ENCODE results near the gene GABRG3.

DNA sequence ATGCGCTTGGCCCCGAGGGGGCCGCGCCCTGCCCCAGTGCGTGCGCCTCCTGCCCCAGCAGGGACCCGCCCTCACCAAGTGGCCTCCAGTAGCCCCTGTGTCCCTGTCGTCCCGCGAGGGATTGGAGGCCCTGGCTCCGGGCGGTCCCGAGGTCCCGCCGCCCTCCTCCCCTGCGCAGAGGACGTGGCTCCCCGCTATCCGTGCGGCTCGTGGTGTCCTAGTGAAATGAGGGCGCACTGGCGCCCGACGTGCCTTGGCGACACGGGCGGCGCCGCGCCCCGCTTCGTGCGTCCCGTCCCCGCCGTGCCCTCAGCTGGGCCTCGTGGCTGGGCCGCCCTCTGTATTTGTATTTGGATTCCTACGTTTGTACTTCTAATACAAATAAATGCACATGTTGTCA is 570.6 kb downstream of the GABRG3 start:
- TF ChIP-seq, protein P1, sequence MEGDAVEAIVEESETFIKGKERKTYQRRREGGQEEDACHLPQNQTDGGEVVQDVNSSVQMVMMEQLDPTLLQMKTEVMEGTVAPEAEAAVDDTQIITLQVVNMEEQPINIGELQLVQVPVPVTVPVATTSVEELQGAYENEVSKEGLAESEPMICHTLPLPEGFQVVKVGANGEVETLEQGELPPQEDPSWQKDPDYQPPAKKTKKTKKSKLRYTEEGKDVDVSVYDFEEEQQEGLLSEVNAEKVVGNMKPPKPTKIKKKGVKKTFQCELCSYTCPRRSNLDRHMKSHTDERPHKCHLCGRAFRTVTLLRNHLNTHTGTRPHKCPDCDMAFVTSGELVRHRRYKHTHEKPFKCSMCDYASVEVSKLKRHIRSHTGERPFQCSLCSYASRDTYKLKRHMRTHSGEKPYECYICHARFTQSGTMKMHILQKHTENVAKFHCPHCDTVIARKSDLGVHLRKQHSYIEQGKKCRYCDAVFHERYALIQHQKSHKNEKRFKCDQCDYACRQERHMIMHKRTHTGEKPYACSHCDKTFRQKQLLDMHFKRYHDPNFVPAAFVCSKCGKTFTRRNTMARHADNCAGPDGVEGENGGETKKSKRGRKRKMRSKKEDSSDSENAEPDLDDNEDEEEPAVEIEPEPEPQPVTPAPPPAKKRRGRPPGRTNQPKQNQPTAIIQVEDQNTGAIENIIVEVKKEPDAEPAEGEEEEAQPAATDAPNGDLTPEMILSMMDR (IDR thresholded peaks at IDR 0.05; ENCODE audit: extremely low read depth in 1 of 2, insufficient read depth in 1 of 2, low read depth in 1 of 2, low read length in 2 of 2): no peak
- TF ChIP-seq EZH2 (IDR thresholded peaks at IDR 0.05; ENCODE audit: borderline replicate concordance, low read depth, low read length, severe bottlenecking) (no peak), JUN (IDR thresholded peaks at IDR 0.05; ENCODE audit: borderline replicate concordance, insufficient read depth, insufficient read length, low read depth) (no peak), POLR2A (IDR thresholded peaks at IDR 0.05; ENCODE audit: low read depth, low read length) (no peak), POLR2AphosphoS5 (IDR thresholded peaks at IDR 0.05; ENCODE audit: insufficient read depth, low read depth, low read length) (no peak), MYC (IDR thresholded peaks at IDR 0.05; ENCODE audit: low read depth, low read length) (no peak), MAX (IDR thresholded peaks at IDR 0.05; ENCODE audit: insufficient read depth, insufficient read length) (no peak), GATA2 (IDR thresholded peaks at IDR 0.05; ENCODE audit: insufficient read depth, insufficient read length, low read depth, low read length) (no peak), FOS (IDR thresholded peaks at IDR 0.05; ENCODE audit: borderline replicate concordance, insufficient read depth, low read length) (no peak)

Measured in endothelial cell of umbilical vein (primary cell).